Measurements from ENCODE around the gene KDM8. TPM values are rescaled to one million over a fixed set of nuclear protein-coding genes. Genes with fewer than 3 reads are reported as not detected.

The KDM8 gene
- total and polyA plus RNA-seq, 4 donors, result 4.6 to 198 (median 97.7) TPM

DNA sequence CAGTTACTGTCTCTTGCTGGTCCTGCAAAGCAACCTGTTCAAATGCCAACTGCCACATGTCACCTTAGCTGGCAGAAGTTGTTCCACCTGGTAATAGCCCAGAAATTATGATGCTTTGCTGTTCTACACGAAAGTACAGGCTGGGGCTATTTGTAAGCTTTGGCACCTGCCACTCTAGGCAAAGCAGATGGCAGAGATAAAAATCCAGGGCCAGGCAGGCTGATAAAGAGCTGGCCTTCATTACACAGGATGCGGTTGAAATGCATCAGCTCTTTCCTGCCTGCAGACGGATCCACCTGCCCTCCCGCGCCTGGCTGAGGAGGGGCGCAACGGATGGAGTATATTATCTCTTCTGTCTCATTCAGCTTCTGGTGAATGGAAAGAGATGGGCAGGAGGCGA lies 29.3 kb upstream of the KDM8 start:
- H3K9me3 ChIP-seq (ENCODE audit: control insufficient read depth in 4 of 4, low read length in 3 of 4), result peaks cover 0 to 2% (median 0%) of the 10 kb centered on the region in 4 donors
- H3K27ac ChIP-seq (ENCODE audit: low read depth in 1 of 2, low read length in 2 of 2), result no peak overlapping the region
- no peaks in the 10 kb centered on the region for H3K36me3 ChIP-seq (ENCODE audit: control insufficient read depth in 4 of 4, insufficient read depth in 3 of 4, low read depth in 1 of 4, low read length in 3 of 4)
- peaks cover 0 to 7% (median 2%) of the 10 kb centered on the region in 4 donors for H3K4me1 ChIP-seq (ENCODE audit: control insufficient read depth in 4 of 4, insufficient read depth in 4 of 4, low read length in 3 of 4)
- WGBS, result 53% methylated on average over 8 of the region's 8 CpGs
- DNase-seq (ENCODE audit: low spot score), result no peak
- H3K27me3 ChIP-seq (ENCODE audit: control insufficient read depth in 4 of 4, insufficient read depth in 4 of 4, low read length in 3 of 4), result no peaks in the 10 kb centered on the region
- H3K9ac ChIP-seq (ENCODE audit: low read depth in 1 of 2, low read length in 2 of 2), result no peak overlapping the region
- no peak overlapping the region for H3K4me3 ChIP-seq (ENCODE audit: low read depth in 1 of 3, low read length in 3 of 3)
- TF ChIP-seq FOXA1 (IDR thresholded peaks at IDR 0.05) (no peak), SP1 (IDR thresholded peaks at IDR 0.05) (no peak), JUND (IDR thresholded peaks at IDR 0.05) (no peak), RAD21 (IDR thresholded peaks at IDR 0.05) (no peak), GABPA (IDR thresholded peaks at IDR 0.05 in 1 of 2, conservative IDR thresholded peaks at IDR 0.05 in 1 of 2) (no peak), TAF1 (conservative IDR thresholded peaks at IDR 0.05) (no peak), FOXA2 (IDR thresholded peaks at IDR 0.05) (no peak), HNF4A (conservative IDR thresholded peaks at IDR 0.05) (no peak), RXRA (IDR thresholded peaks at IDR 0.05) (no peak), EGR1 (IDR thresholded peaks at IDR 0.05; ENCODE audit: low read depth in 2 of 2) (no peak), NR2F2 (IDR thresholded peaks at IDR 0.05) (no peak)
- TF ChIP-seq, protein P1, sequence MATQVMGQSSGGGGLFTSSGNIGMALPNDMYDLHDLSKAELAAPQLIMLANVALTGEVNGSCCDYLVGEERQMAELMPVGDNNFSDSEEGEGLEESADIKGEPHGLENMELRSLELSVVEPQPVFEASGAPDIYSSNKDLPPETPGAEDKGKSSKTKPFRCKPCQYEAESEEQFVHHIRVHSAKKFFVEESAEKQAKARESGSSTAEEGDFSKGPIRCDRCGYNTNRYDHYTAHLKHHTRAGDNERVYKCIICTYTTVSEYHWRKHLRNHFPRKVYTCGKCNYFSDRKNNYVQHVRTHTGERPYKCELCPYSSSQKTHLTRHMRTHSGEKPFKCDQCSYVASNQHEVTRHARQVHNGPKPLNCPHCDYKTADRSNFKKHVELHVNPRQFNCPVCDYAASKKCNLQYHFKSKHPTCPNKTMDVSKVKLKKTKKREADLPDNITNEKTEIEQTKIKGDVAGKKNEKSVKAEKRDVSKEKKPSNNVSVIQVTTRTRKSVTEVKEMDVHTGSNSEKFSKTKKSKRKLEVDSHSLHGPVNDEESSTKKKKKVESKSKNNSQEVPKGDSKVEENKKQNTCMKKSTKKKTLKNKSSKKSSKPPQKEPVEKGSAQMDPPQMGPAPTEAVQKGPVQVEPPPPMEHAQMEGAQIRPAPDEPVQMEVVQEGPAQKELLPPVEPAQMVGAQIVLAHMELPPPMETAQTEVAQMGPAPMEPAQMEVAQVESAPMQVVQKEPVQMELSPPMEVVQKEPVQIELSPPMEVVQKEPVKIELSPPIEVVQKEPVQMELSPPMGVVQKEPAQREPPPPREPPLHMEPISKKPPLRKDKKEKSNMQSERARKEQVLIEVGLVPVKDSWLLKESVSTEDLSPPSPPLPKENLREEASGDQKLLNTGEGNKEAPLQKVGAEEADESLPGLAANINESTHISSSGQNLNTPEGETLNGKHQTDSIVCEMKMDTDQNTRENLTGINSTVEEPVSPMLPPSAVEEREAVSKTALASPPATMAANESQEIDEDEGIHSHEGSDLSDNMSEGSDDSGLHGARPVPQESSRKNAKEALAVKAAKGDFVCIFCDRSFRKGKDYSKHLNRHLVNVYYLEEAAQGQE (IDR thresholded peaks at IDR 0.05), result no peak
- TF ChIP-seq, protein P2, sequence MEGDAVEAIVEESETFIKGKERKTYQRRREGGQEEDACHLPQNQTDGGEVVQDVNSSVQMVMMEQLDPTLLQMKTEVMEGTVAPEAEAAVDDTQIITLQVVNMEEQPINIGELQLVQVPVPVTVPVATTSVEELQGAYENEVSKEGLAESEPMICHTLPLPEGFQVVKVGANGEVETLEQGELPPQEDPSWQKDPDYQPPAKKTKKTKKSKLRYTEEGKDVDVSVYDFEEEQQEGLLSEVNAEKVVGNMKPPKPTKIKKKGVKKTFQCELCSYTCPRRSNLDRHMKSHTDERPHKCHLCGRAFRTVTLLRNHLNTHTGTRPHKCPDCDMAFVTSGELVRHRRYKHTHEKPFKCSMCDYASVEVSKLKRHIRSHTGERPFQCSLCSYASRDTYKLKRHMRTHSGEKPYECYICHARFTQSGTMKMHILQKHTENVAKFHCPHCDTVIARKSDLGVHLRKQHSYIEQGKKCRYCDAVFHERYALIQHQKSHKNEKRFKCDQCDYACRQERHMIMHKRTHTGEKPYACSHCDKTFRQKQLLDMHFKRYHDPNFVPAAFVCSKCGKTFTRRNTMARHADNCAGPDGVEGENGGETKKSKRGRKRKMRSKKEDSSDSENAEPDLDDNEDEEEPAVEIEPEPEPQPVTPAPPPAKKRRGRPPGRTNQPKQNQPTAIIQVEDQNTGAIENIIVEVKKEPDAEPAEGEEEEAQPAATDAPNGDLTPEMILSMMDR (IDR thresholded peaks at IDR 0.05; ENCODE audit: low read depth, low read length, missing input control), result no peak
- TF ChIP-seq, protein P3, sequence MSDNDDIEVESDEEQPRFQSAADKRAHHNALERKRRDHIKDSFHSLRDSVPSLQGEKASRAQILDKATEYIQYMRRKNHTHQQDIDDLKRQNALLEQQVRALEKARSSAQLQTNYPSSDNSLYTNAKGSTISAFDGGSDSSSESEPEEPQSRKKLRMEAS (IDR thresholded peaks at IDR 0.05), result no peak

DNA sequence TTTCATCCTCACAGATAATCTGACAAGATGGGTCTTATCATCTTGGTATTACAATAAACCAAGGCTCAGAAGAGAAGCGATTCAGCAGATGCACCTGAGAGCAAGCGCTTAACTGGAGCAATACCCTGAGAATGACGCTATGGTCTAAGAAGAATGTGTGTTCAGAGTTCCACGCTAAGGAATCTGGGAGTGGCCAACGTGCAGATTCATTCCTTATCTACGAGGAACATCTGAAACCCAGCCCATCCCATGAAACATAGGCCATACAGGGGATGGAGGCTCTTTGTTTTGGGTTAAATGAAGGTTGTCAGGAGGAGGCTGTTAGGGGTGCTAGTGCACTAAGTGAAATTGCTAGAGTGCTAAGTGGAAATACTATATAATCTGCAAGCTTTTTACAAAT lies 28.5 kb upstream of the KDM8 start:
- H3K4me3 ChIP-seq (ENCODE audit: low read depth in 1 of 3, low read length in 3 of 3), result no peak overlapping the region
- TF ChIP-seq, protein P1 (IDR thresholded peaks at IDR 0.05), result no peak
- no peak for TF ChIP-seq YY1 (IDR thresholded peaks at IDR 0.05)
- TF ChIP-seq GABPA (IDR thresholded peaks at IDR 0.05 in 1 of 2, conservative IDR thresholded peaks at IDR 0.05 in 1 of 2), result no peak
- no peak for TF ChIP-seq HNF4G (IDR thresholded peaks at IDR 0.05)
- TF ChIP-seq HNF4A (conservative IDR thresholded peaks at IDR 0.05), result no peak
- TF ChIP-seq TAF1 (conservative IDR thresholded peaks at IDR 0.05), result no peak
- TF ChIP-seq, protein P2 (IDR thresholded peaks at IDR 0.05; ENCODE audit: low read depth, low read length, missing input control), result no peak
- no peak for TF ChIP-seq SP1 (IDR thresholded peaks at IDR 0.05)
- TF ChIP-seq, protein P4, sequence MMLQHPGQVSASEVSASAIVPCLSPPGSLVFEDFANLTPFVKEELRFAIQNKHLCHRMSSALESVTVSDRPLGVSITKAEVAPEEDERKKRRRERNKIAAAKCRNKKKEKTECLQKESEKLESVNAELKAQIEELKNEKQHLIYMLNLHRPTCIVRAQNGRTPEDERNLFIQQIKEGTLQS (IDR thresholded peaks at IDR 0.05), result no peak
- TF ChIP-seq FOXA1 (IDR thresholded peaks at IDR 0.05), result no peak
- TF ChIP-seq RXRA (IDR thresholded peaks at IDR 0.05), result no peak
- no peak for TF ChIP-seq RAD21 (IDR thresholded peaks at IDR 0.05)
- TF ChIP-seq, protein P3 (IDR thresholded peaks at IDR 0.05), result no peak
- peaks cover 0 to 14% (median 7%) of the 10 kb centered on the region in 4 donors for H3K4me1 ChIP-seq (ENCODE audit: control insufficient read depth in 4 of 4, insufficient read depth in 4 of 4, low read length in 3 of 4)
- H3K36me3 ChIP-seq (ENCODE audit: control insufficient read depth in 4 of 4, insufficient read depth in 3 of 4, low read depth in 1 of 4, low read length in 3 of 4), result no peaks in the 10 kb centered on the region
- no peak for DNase-seq (ENCODE audit: low spot score)
- 67% methylated on average over 6 of the region's 6 CpGs for WGBS
- H3K9me3 ChIP-seq (ENCODE audit: control insufficient read depth in 4 of 4, low read length in 3 of 4), result peaks cover 0 to 2% (median 0%) of the 10 kb centered on the region in 4 donors
- H3K27ac ChIP-seq (ENCODE audit: low read depth in 1 of 2, low read length in 2 of 2), result no peak overlapping the region
- H3K27me3 ChIP-seq (ENCODE audit: control insufficient read depth in 4 of 4, insufficient read depth in 4 of 4, low read length in 3 of 4), result no peaks in the 10 kb centered on the region
- no peak overlapping the region for H3K9ac ChIP-seq (ENCODE audit: low read depth in 1 of 2, low read length in 2 of 2)
